WTC11 (cell line): ENCODE measurements around the gene SP3.

Source experiments
- ATF1 ChIP-seq: sonication (generic); formaldehyde crosslinking; IDR thresholded peaks from 2 replicates; pipeline ENCODE4 v1.8.1; 2023; ENCODE audit warnings: mild to moderate bottlenecking, moderate library complexity, missing genetic modification reagents
- ESRRA ChIP-seq: sonication (generic); formaldehyde crosslinking; IDR thresholded peaks from 2 replicates; pipeline ENCODE4 v1.8.1; 2022; ENCODE audit warnings: mild to moderate bottlenecking, missing genetic modification reagents, borderline replicate concordance
- FOXP1 ChIP-seq: sonication (generic); formaldehyde crosslinking; IDR thresholded peaks from 2 replicates; pipeline ENCODE4 v1.8.0; 2022; ENCODE audit warnings: missing genetic modification reagents, mild to moderate bottlenecking, moderate library complexity, borderline replicate concordance
- TCF7 ChIP-seq: sonication (generic); formaldehyde crosslinking; IDR thresholded peaks from 2 replicates; pipeline ENCODE4 v1.8.0; 2022; ENCODE audit warnings: mild to moderate bottlenecking, low read depth, missing genetic modification reagents, moderate library complexity
- ZNF317 ChIP-seq: sonication (generic); formaldehyde crosslinking; IDR thresholded peaks from 2 replicates; pipeline ENCODE4 v1.8.1; 2023; ENCODE audit warnings: low read depth, mild to moderate bottlenecking, moderate library complexity, missing genetic modification reagents, borderline replicate concordance
- ZNF423 ChIP-seq: fragments of 250-450 bp; sonication (Bioruptor Pico); IDR thresholded peaks from 2 replicates; pipeline ENCODE4 v2.1.2; 2022; ENCODE audit warnings: mild to moderate bottlenecking, moderate library complexity
- TF ChIP-seq, protein P1 (sequence below): fragments of 200-600 bp; IDR thresholded peaks from 2 replicates; pipeline ENCODE4 v1.8.0; 2022; ENCODE audit warnings: antibody characterized with exemption
- TF ChIP-seq, protein P2 (sequence below): sonication (generic); formaldehyde crosslinking; IDR thresholded peaks from 2 replicates; pipeline ENCODE4 v1.8.0; 2022; ENCODE audit warnings: mild to moderate bottlenecking, missing genetic modification reagents

DNA sequence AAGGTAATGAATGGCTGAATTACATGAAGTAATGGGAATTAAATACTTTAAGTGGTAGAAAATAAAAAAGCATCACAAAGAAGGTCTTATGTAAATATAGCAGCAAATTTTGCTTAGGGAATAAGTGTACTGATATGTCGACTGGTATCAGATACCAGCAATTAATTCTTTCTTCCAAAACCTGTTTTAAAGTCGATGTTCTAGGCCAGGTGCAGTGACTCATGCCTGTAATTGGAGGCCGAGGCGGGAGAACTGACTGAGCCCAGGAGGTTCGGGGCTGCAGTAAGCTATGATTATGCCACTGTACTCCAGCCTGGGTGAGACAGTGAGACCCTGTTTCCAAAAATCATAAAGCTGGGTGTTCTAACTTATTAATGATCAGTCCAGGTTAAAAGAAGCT, 30.3 kb downstream of the SP3 start:
- no peak for TF ChIP-seq ZNF317 (CRISPR knock-in tag)
- no peak for TF ChIP-seq TCF7 (CRISPR knock-in tag)
- TF ChIP-seq, protein P1, sequence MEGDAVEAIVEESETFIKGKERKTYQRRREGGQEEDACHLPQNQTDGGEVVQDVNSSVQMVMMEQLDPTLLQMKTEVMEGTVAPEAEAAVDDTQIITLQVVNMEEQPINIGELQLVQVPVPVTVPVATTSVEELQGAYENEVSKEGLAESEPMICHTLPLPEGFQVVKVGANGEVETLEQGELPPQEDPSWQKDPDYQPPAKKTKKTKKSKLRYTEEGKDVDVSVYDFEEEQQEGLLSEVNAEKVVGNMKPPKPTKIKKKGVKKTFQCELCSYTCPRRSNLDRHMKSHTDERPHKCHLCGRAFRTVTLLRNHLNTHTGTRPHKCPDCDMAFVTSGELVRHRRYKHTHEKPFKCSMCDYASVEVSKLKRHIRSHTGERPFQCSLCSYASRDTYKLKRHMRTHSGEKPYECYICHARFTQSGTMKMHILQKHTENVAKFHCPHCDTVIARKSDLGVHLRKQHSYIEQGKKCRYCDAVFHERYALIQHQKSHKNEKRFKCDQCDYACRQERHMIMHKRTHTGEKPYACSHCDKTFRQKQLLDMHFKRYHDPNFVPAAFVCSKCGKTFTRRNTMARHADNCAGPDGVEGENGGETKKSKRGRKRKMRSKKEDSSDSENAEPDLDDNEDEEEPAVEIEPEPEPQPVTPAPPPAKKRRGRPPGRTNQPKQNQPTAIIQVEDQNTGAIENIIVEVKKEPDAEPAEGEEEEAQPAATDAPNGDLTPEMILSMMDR, result no peak
- TF ChIP-seq ATF1 (CRISPR knock-in tag), result no peak
- TF ChIP-seq ESRRA (CRISPR knock-in tag), result no peak
- TF ChIP-seq, protein P2, sequence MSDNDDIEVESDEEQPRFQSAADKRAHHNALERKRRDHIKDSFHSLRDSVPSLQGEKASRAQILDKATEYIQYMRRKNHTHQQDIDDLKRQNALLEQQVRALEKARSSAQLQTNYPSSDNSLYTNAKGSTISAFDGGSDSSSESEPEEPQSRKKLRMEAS (CRISPR knock-in tag), result no peak
- TF ChIP-seq FOXP1 (CRISPR knock-in tag), result no peak
- no peak for TF ChIP-seq ZNF423 (CRISPR knock-in tag)
